Mammary epithelial cell (primary cell): Measurements from ENCODE around the gene AGPAT4.

Source experiments
- EZH2 ChIP-seq: IDR thresholded peaks from 2 replicates; pipeline ENCODE4 v1.6.1; 2012; ENCODE audit warnings: low read length, inconsistent platforms, borderline replicate concordance
- TF ChIP-seq, protein P1 (sequence below), 2 donors: IDR thresholded peaks in 1 of 2; conservative IDR thresholded peaks in 1 of 2; 2 replicates each; pipeline ENCODE4 v1.5.1; 2011 to 2012; ENCODE audit warnings: inconsistent platforms in 2 of 2, low read length in 2 of 2, mild to moderate bottlenecking in 2 of 2, control low read depth in 1 of 2, low read depth in 1 of 2; ENCODE audit not compliant: insufficient read depth in 1 of 2; ENCODE audit errors: extremely low read depth in 1 of 2

DNA sequence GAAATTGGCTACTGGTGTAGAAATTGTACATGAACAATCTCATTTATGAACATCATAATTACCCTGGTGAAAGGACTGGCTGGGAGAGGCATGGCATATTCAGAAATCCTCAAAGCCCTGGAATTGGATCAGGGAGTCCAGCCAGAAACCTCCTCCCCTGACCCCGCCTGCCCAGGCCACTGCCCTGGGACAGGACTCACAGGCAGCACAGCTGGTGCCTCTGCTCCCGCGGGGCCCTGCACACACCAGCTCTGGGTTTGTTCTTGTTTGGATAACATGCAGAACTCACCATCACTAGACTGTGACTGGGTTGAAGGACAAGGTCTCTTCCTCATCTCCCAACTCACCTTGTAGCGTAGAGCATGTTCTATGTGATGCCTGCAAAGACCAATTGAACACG is 56.2 kb downstream of the AGPAT4 start:
- TF ChIP-seq, protein P1, sequence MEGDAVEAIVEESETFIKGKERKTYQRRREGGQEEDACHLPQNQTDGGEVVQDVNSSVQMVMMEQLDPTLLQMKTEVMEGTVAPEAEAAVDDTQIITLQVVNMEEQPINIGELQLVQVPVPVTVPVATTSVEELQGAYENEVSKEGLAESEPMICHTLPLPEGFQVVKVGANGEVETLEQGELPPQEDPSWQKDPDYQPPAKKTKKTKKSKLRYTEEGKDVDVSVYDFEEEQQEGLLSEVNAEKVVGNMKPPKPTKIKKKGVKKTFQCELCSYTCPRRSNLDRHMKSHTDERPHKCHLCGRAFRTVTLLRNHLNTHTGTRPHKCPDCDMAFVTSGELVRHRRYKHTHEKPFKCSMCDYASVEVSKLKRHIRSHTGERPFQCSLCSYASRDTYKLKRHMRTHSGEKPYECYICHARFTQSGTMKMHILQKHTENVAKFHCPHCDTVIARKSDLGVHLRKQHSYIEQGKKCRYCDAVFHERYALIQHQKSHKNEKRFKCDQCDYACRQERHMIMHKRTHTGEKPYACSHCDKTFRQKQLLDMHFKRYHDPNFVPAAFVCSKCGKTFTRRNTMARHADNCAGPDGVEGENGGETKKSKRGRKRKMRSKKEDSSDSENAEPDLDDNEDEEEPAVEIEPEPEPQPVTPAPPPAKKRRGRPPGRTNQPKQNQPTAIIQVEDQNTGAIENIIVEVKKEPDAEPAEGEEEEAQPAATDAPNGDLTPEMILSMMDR (conservative IDR thresholded peaks at IDR 0.05 in 1 of 2, IDR thresholded peaks at IDR 0.05 in 1 of 2; ENCODE audit: extremely low read depth in 1 of 2, insufficient read depth in 1 of 2, low read depth in 1 of 2, low read length in 2 of 2) = no peak
- TF ChIP-seq EZH2 = no peak
